SK-N-SH (cell line): ENCODE measurements around the gene EIF2D. TPM values are rescaled to one million over a fixed set of nuclear protein-coding genes. Genes with fewer than 3 reads are reported as not detected.

Source experiments
- CTCF ChIA-PET: fragments of 300-600, 350-600 bp; formaldehyde crosslinking; extraction: SDS; loops from one replicate; lab custom pipeline; 2021; lab: Yijun Ruan, JAX
- POLR2A ChIA-PET: fragments of 350-600 bp; sonication (Branson Sonifier 250); formaldehyde crosslinking; extraction: SDS; loops from one replicate; lab custom pipeline; 2020; ENCODE audit warnings: antibody characterized with exemption, inconsistent platforms; lab: Yijun Ruan, JAX
- DNase-seq: peaks from one replicate; pipeline ENCODE4 v3.0.0; 2012
- H2AFZ ChIP-seq: fragments of 200-600 bp; sonication (generic); 2 replicates; pipeline ENCODE4 v1.8.1; 2016; ENCODE audit warnings: antibody characterized with exemption, mild to moderate bottlenecking, low read depth
- H3F3A ChIP-seq: fragments of 200-600 bp; sonication (generic); replicated peaks from 2 replicates; pipeline ENCODE3; 2016; ENCODE audit warnings: antibody characterized with exemption, mild to moderate bottlenecking; ENCODE audit not compliant: insufficient read depth
- H3K27ac ChIP-seq, 2 experiments: fragments of 200-500 bp in 1 of 2; fragments of 200-600 bp in 1 of 2; sonication (Bioruptor generic) in 1 of 2; sonication (generic), shearing (Covaris generic) in 1 of 2; 2 replicates each; pipeline versions ENCODE4 v1.5.1 to v1.6.1; 2014 to 2016; ENCODE audit warnings: low read depth in 2 of 2, inconsistent platforms in 1 of 2, low read length in 1 of 2, mild to moderate bottlenecking in 1 of 2, mixed read lengths in 1 of 2
- H3K27me3 ChIP-seq: fragments of 200-600 bp; sonication (generic), shearing (Covaris generic); 2 replicates; pipeline ENCODE4 v1.6.1; 2016; ENCODE audit warnings: mixed run types; ENCODE audit not compliant: insufficient read depth
- H3K36me3 ChIP-seq, 2 experiments: fragments of 200-500 bp in 1 of 2; fragments of 200-600 bp in 1 of 2; sonication (Bioruptor generic) in 1 of 2; sonication (generic) in 1 of 2; replicated peaks in 1 of 2; 2 replicates each; pipeline versions ENCODE3 to v1.5.1; 2014 to 2016; ENCODE audit warnings: low read length in 1 of 2, mild to moderate bottlenecking in 1 of 2; ENCODE audit not compliant: insufficient read depth in 2 of 2, control insufficient read depth in 1 of 2
- H3K4me1 ChIP-seq, 2 experiments: fragments of 200-500 bp in 1 of 2; fragments of 200-600 bp in 1 of 2; sonication (Bioruptor generic) in 1 of 2; sonication (generic), shearing (Covaris generic) in 1 of 2; 2 replicates each; pipeline versions ENCODE4 v1.5.1 to v1.6.1; 2014 to 2016; ENCODE audit warnings: low read depth in 1 of 2, low read length in 1 of 2, mixed run types in 1 of 2; ENCODE audit not compliant: insufficient read depth in 2 of 2, control insufficient read depth in 1 of 2
- H3K4me2 ChIP-seq: fragments of 200-600 bp; sonication (generic), shearing (Covaris generic); 2 replicates; pipeline ENCODE4 v1.6.1; 2017; ENCODE audit warnings: mixed run types
- H3K4me3 ChIP-seq, 2 experiments: fragments of 200-500 bp in 1 of 2; fragments of 200-600 bp in 1 of 2; sonication (Bioruptor generic) in 1 of 2; sonication (generic), shearing (Covaris generic) in 1 of 2; 2 replicates each; pipeline versions ENCODE4 v1.5.1 to v1.8.1; 2014 to 2016; ENCODE audit warnings: low read depth in 2 of 2, inconsistent platforms in 1 of 2, low read length in 1 of 2, mild to moderate bottlenecking in 1 of 2, mixed read lengths in 1 of 2, moderate library complexity in 1 of 2
- H3K79me2 ChIP-seq: fragments of 200-600 bp; sonication (generic); 2 replicates; pipeline ENCODE4 v1.8.1; 2017; ENCODE audit warnings: mild to moderate bottlenecking; ENCODE audit not compliant: insufficient read depth
- H3K9ac ChIP-seq: fragments of 200-600 bp; sonication (generic); 2 replicates; pipeline ENCODE4 v1.6.1; 2017; ENCODE audit warnings: mixed run types
- H3K9me2 ChIP-seq: fragments of 200-600 bp; sonication (generic); 2 replicates; pipeline ENCODE4 v1.6.1; 2017; ENCODE audit warnings: mixed run types
- H3K9me3 ChIP-seq: fragments of 200-600 bp; sonication (generic); 2 replicates; pipeline ENCODE4 v1.6.1; 2017; ENCODE audit warnings: mixed run types, mild to moderate bottlenecking, moderate library complexity
- H4K20me1 ChIP-seq: fragments of 200-600 bp; sonication (generic); 2 replicates; pipeline ENCODE4 v1.6.1; 2017; ENCODE audit warnings: mild to moderate bottlenecking, mixed run types; ENCODE audit not compliant: insufficient read depth
- ELF1 ChIP-seq: IDR thresholded peaks from 2 replicates; pipeline ENCODE4 v1.4.0; 2012
- EP300 ChIP-seq, 2 experiments: IDR thresholded peaks; 2 replicates each; pipeline versions ENCODE4 v1.4.0 to v1.6.1; 2012; ENCODE audit warnings: borderline replicate concordance in 1 of 2, low read depth in 1 of 2, low read length in 1 of 2
- EZH2phosphoT487 ChIP-seq: fragments of 200-600 bp; sonication (generic); IDR thresholded peaks from 2 replicates; pipeline ENCODE4 v1.6.1; 2017; ENCODE audit warnings: low read depth, mixed run types, mild to moderate bottlenecking, antibody characterized with exemption, moderate library complexity, borderline replicate concordance
- FOSL2 ChIP-seq: IDR thresholded peaks from 2 replicates; pipeline ENCODE4 v1.4.0; 2012; ENCODE audit warnings: low read depth, mild to moderate bottlenecking, moderate library complexity, borderline replicate concordance
- FOXJ3 ChIP-seq: sonication (generic); formaldehyde crosslinking; IDR thresholded peaks from 2 replicates; pipeline ENCODE4 v1.5.1; 2020; ENCODE audit warnings: mild to moderate bottlenecking, missing genetic modification reagents
- GABPA ChIP-seq: IDR thresholded peaks from 2 replicates; pipeline ENCODE4 v1.4.0; 2012; ENCODE audit warnings: low read depth, mild to moderate bottlenecking
- IRF3 ChIP-seq: fragments of 150-350 bp; IDR thresholded peaks from 2 replicates; pipeline ENCODE4 v1.6.1; 2016; ENCODE audit warnings: mild to moderate bottlenecking, low read depth, low read length
- JUND ChIP-seq: IDR thresholded peaks from 2 replicates; pipeline ENCODE4 v1.4.0; 2012
- RFX5 ChIP-seq: IDR thresholded peaks from 2 replicates; pipeline ENCODE4 v1.6.1; 2012; ENCODE audit warnings: mild to moderate bottlenecking, improper control_type of control experiment, low read length
- RXRA ChIP-seq: IDR thresholded peaks from 2 replicates; pipeline ENCODE4 v1.4.0; 2012; ENCODE audit warnings: low read depth, mild to moderate bottlenecking, borderline replicate concordance
- SIN3A ChIP-seq: IDR thresholded peaks from 2 replicates; pipeline ENCODE4 v1.6.1; 2012; ENCODE audit warnings: low read depth, mild to moderate bottlenecking, low read length, moderate library complexity, borderline replicate concordance
- SMC3 ChIP-seq: IDR thresholded peaks from 2 replicates; pipeline ENCODE4 v1.6.1; 2012; ENCODE audit warnings: low read depth, low read length, improper control_type of control experiment
- TAF1 ChIP-seq: IDR thresholded peaks from 2 replicates; pipeline ENCODE4 v1.6.1; 2012; ENCODE audit warnings: low read depth, mild to moderate bottlenecking, low read length, moderate library complexity, borderline replicate concordance
- WGBS: methylation state at CpG from one replicate; pipeline ENCODE4 v1.1.6; 2017; ENCODE audit warnings: low lambda C conversion rate; 5-methylcytosine and 5-hydroxymethylcytosine counted together
- polyA plus RNA-seq, 3 experiments: library from polyadenylated mRNA; depleted of rRNA; stranded (reverse); fragments of >200 nt; gene quantifications; 2 replicates each; pipeline ENCODE4 v1.2.3, GENCODE V29; 2012

EIF2D gene
- polyA plus RNA-seq, 1 of the 3 experiments (the other 2 are of a cell fraction) = 59.5 TPM

- Histone ChIP-seq H4K20me1 (no peaks in the 10 kb centered on the region), H3K9me2 (no peaks in the 10 kb centered on the region), H3K36me3 (no peaks in the 10 kb centered on the region), H2AFZ (no peak overlapping the region), H3F3A (no peaks in the 10 kb centered on the region), H3K27ac (no peak overlapping the region), H3K9ac (no peak overlapping the region), H3K79me2 (no peaks in the 10 kb centered on the region), H3K9me3 (no peaks in the 10 kb centered on the region), H3K27me3 (no peaks in the 10 kb centered on the region), H3K4me2 (no peak overlapping the region), H3K4me1 (peaks cover 0 to 3% of the 10 kb centered on the region in 2 experiments; a peak in 2 of 4 replicates), H3K4me3 (no peak overlapping the region)
- CTCF ChIA-PET = interaction anchor here (1.8 to 3.2 kb wide), 2 partner anchors 10 to 84 kb away, joined by 8 to 17 read pairs; no protein-coding TSS in a partner anchor
- POLR2A ChIA-PET = no interaction called here
- no peak for DNase-seq
- WGBS = 71% methylated on average over 4 of the region's 4 CpGs
- no peak for TF ChIP-seq JUND
- TF ChIP-seq RXRA = no peak
- TF ChIP-seq FOXJ3 (CRISPR knock-in tag) = no peak
- TF ChIP-seq TAF1 = no peak
- TF ChIP-seq EP300 (IDR thresholded peaks at IDR 0.05; ENCODE audit: borderline replicate concordance in 1 of 2, low read depth in 1 of 2, low read length in 1 of 2) = no peak
- no peak for TF ChIP-seq IRF3
- TF ChIP-seq SMC3 = no peak
Measured at GRCh38 chr1:206573762-206574161, 38.5 kb downstream of the EIF2D start.

- no peak for DNase-seq
- TF ChIP-seq JUND (no peak), RFX5 (no peak), EZH2phosphoT487 (no peak), FOSL2 (no peak), SIN3A (no peak), FOXJ3 (CRISPR knock-in tag) (no peak), IRF3 (no peak), GABPA (no peak), ELF1 (no peak)
- H3K4me2 ChIP-seq = no peak overlapping the region
- no peaks in the 10 kb centered on the region; a peak in 1 of 4 replicates for H3K4me1 ChIP-seq
- H3K36me3 ChIP-seq = no peaks in the 10 kb centered on the region
- ChIA-PET CTCF (interaction anchor here (1.8 to 3.2 kb wide), 2 partner anchors 10 to 83 kb away, joined by 8 to 17 read pairs; no protein-coding TSS in a partner anchor), POLR2A (no interaction called here)
- no peaks in the 10 kb centered on the region for H4K20me1 ChIP-seq
- H3F3A ChIP-seq = no peaks in the 10 kb centered on the region
- H3K9me2 ChIP-seq = no peaks in the 10 kb centered on the region
- 85% methylated on average over 4 of the region's 4 CpGs for WGBS
- H3K27me3 ChIP-seq = no peaks in the 10 kb centered on the region
- H3K9ac ChIP-seq = no peak overlapping the region
- no peaks in the 10 kb centered on the region for H3K79me2 ChIP-seq
- H3K4me3 ChIP-seq = no peak overlapping the region
- no peak overlapping the region for H2AFZ ChIP-seq
- no peaks in the 10 kb centered on the region for H3K9me3 ChIP-seq
- no peak overlapping the region for H3K27ac ChIP-seq
Measured at GRCh38 chr1:206573319-206573718, 38.9 kb downstream of the EIF2D start.
